IPS-15b (cell line): Measurements from ENCODE around the gene RPRM.
A peak's percentile ranks its signal among the peaks of the same experiment; 100 is the strongest.
"Not testable (repeated sequence)": the region's sequence is repeated elsewhere in the genome, so short reads cannot be mapped to it uniquely, and the experiment has no call there.

ENCODE experiments used
- H3K27me3 ChIP-seq: one replicate; pipeline ENCODE4 v1.6.1; 2013; ENCODE audit warnings: low read length; ENCODE audit not compliant: control insufficient read depth, insufficient read depth
- H3K36me3 ChIP-seq: one replicate; pipeline ENCODE4 v1.6.1; 2013; ENCODE audit warnings: low read length; ENCODE audit not compliant: control insufficient read depth, insufficient read depth
- H3K4me1 ChIP-seq: one replicate; pipeline ENCODE4 v1.6.1; 2013; ENCODE audit warnings: mild to moderate bottlenecking, low read length; ENCODE audit not compliant: control insufficient read depth, insufficient read depth
- H3K4me3 ChIP-seq: one replicate; pipeline ENCODE4 v1.5.1; 2013; ENCODE audit warnings: low read depth, low read length
- H3K9ac ChIP-seq: one replicate; pipeline ENCODE4 v1.6.1; 2013; ENCODE audit warnings: low read depth, mild to moderate bottlenecking, low read length
- H3K9me3 ChIP-seq: one replicate; pipeline ENCODE4 v1.6.1; 2013; ENCODE audit warnings: mild to moderate bottlenecking, low read length; ENCODE audit not compliant: control insufficient read depth, insufficient read depth

Gene RPRM

GRCh38 chr2:153478289-153479261 lies at the start of gene RPRM:
Gene RPRM (minus strand): TSS chr2:153478762. CDS start chr2:153478565, 197 bp downstream.
- Histone ChIP-seq H3K9ac (peak within 1 kb of the TSS; percentile 95), H3K4me3 (peak within 1 kb of the TSS; percentile 92)

DNA sequence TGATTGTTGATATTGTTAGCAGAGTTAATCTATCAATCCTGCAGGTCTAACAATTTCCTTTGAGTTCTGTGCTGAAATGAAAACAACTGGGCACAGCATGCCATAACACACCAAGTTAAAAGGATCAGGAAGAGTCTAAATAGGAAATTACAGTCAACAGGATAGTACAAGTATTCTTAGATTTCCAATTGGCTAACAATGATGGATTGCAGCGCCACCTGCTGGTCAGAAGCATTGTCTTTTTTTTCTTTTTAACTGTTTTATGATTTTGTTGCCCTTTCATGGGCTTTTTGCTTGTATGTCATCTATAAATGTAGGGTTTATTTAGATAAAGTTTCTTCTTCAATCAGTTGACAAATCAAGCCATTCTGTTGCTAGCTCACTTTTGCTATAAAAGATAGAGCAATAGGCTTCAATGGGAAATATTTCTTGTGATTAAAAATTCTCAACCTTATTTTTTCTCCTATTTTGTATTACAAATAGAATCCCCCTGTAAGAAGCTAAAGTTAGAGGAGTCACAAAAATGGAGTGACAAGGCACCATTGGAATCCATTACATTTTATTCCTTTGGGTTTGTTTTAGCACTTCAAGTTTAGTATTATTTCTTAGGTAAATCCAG lies 40.8 kb upstream of the RPRM start:
- peaks cover 2% of the 10 kb centered on the region for H3K9me3 ChIP-seq
- H3K9ac ChIP-seq: no peak overlapping the region
- H3K36me3 ChIP-seq: no peaks in the 10 kb centered on the region
- no peaks in the 10 kb centered on the region for H3K4me1 ChIP-seq
- H3K4me3 ChIP-seq: no peak overlapping the region
- no peaks in the 10 kb centered on the region for H3K27me3 ChIP-seq

More at GRCh38 chr2:153478289-153479261, at the start of gene RPRM:
- Histone ChIP-seq H3K9me3 (no peaks in the 10 kb centered on the region), H3K4me1 (peaks cover 25% of the 10 kb centered on the region), H3K27me3 (no peaks in the 10 kb centered on the region), H3K36me3 (no peaks in the 10 kb centered on the region)

DNA sequence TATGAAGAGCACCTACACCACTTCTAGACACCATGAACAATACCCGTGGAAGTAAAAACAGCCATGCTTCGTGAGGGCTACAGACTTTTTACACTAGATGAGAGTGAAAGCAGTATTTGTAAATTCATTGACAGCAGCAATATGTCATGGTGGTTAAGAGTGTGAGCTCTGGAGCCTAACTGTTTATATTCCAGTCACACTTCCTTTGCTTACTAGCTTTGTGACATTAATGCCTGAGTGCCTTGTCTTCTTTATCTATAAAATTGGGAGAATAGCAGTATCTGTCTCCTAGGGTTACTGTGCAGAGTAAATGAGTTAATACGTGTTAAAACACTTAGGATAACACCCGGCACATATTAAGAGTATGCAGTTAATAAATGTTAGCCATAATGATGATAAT lies 33.8 kb upstream of the RPRM start:
- H3K36me3 ChIP-seq: no peaks in the 10 kb centered on the region
- no peak overlapping the region for H3K4me3 ChIP-seq
- no peaks in the 10 kb centered on the region for H3K27me3 ChIP-seq
- H3K9me3 ChIP-seq: no peaks in the 10 kb centered on the region
- H3K4me1 ChIP-seq: no peaks in the 10 kb centered on the region
- H3K9ac ChIP-seq: no peak overlapping the region

DNA sequence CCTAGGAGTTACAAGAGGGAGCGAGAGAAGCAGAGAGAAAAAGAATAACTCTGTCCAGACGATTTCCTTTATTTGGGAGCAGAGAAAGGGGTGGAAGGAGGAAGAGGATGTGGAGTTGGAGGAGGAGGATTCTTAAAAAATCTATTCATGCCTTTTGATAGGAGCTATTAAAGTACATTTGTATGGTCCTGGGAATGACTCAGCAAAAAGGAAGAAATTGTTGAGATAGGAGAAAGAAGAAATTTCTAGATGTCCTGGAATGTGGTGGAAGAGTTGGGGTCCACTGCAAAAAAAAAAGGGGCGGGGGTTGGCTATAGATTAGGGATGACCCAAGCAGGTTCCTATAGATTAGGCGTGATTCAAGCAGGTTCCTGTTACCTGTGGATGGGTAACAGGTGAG lies 32.4 kb upstream of the RPRM start:
- Histone ChIP-seq H3K4me3 (no peak overlapping the region), H3K4me1 (no peaks in the 10 kb centered on the region), H3K9ac (no peak overlapping the region), H3K36me3 (no peaks in the 10 kb centered on the region), H3K27me3 (no peaks in the 10 kb centered on the region), H3K9me3 (no peaks in the 10 kb centered on the region)

GRCh38 chr2:153509133-153509532 lies 30.6 kb upstream of the RPRM start:
- H3K4me3 ChIP-seq: no peak overlapping the region
- H3K27me3 ChIP-seq: no peaks in the 10 kb centered on the region
- no peaks in the 10 kb centered on the region for H3K4me1 ChIP-seq
- H3K36me3 ChIP-seq: no peaks in the 10 kb centered on the region
- no peak overlapping the region for H3K9ac ChIP-seq
- H3K9me3 ChIP-seq: no peaks in the 10 kb centered on the region

GRCh38 chr2:153506499-153506898 lies 27.9 kb upstream of the RPRM start:
- not testable (repeated sequence) for H3K9me3 ChIP-seq, H3K4me3 ChIP-seq, H3K4me1 ChIP-seq, H3K27me3 ChIP-seq, H3K36me3 ChIP-seq, H3K9ac ChIP-seq

- no peaks in the 10 kb centered on the region for H3K27me3 ChIP-seq
- no peaks in the 10 kb centered on the region for H3K9me3 ChIP-seq
- H3K4me1 ChIP-seq: peaks cover 3% of the 10 kb centered on the region
- H3K4me3 ChIP-seq: no peak overlapping the region
- H3K36me3 ChIP-seq: no peaks in the 10 kb centered on the region
- H3K9ac ChIP-seq: no peak overlapping the region
Measured at GRCh38 chr2:153499439-153499838, 20.9 kb upstream of the RPRM start.

- Histone ChIP-seq H3K9me3 (no peaks in the 10 kb centered on the region), H3K36me3 (no peaks in the 10 kb centered on the region), H3K4me1 (peaks cover 3% of the 10 kb centered on the region), H3K27me3 (no peaks in the 10 kb centered on the region), H3K9ac (no peak overlapping the region), H3K4me3 (no peak overlapping the region)
Measured at GRCh38 chr2:153497938-153498629, 19.5 kb upstream of the RPRM start.

- Histone ChIP-seq H3K4me1 (peaks cover 9% of the 10 kb centered on the region), H3K36me3 (no peaks in the 10 kb centered on the region), H3K9ac (no peak overlapping the region), H3K27me3 (no peaks in the 10 kb centered on the region), H3K4me3 (no peak overlapping the region), H3K9me3 (no peaks in the 10 kb centered on the region)
Measured at GRCh38 chr2:153495725-153496124, 17.2 kb upstream of the RPRM start.

GRCh38 chr2:153488072-153488471 lies 9.5 kb upstream of the RPRM start:
- Histone ChIP-seq H3K9me3 (no peaks in the 10 kb centered on the region), H3K27me3 (no peaks in the 10 kb centered on the region), H3K4me1 (peaks cover 29% of the 10 kb centered on the region), H3K4me3 (no peak overlapping the region), H3K9ac (no peak overlapping the region), H3K36me3 (no peaks in the 10 kb centered on the region)

GRCh38 chr2:153487448-153487847 lies 8.9 kb upstream of the RPRM start:
- Histone ChIP-seq H3K9ac (no peak overlapping the region), H3K27me3 (no peaks in the 10 kb centered on the region), H3K9me3 (no peaks in the 10 kb centered on the region), H3K4me1 (peaks cover 29% of the 10 kb centered on the region), H3K36me3 (no peaks in the 10 kb centered on the region), H3K4me3 (no peak overlapping the region)
